Measurements from ENCODE around the gene PLEKHH2.
A peak's percentile ranks its signal among the peaks of the same experiment; 100 is the strongest.
"Not testable (repeated sequence)": the region's sequence is repeated elsewhere in the genome, so short reads cannot be mapped to it uniquely, and the experiment has no call there.

The PLEKHH2 gene

DNA sequence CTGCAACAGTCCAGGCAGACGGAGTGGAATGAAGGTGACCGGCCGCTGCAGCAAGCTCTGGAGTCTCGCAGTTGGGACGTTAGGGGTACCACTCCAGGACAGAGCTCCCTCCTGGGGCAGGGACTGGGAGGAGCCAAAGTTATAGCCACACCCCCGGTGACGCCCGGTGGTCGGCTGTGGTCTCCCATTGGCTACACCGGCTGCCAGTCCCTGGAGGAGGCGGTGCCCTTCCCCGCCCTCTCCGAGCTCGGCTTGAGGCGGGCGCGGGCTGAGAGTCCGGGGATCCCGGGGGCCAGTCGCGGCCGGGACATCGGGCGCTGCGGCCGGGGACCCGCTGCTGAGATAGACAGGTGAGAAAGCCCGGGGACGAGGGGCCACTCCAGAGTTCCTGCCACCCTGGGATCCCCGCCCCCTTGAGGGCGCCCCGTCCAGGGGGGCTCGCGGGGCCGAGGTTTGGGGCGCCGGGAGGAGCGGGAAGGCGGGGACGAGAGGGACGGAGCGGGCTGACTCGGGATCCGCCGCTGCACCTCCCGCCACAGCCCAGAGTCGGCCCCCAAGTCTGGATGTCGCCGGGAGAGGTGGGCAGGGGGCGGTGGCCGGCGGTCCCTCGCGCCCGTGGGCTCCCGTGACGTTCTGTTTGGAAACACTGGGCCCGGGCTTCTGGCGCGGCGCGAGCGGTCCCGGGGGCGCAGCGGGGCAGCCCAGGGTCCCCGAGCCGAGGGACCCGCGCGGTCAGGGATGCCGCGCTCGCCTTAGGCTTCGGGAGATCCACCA lies at the start of gene PLEKHH2:
Gene PLEKHH2, plus strand, starts transcription at position 231 of the 774 bp plus-strand sequence. CDS start 7,414 bp downstream, outside the sequence.
- peak; percentile 93 for DNase-seq (ENCODE audit: low read depth, low spot score)

GRCh38 chr2:43592443-43592842 lies 44.6 kb upstream of the PLEKHH2 start:
- DNase-seq (ENCODE audit: low read depth, low spot score): no peak

- no peak for DNase-seq (ENCODE audit: low read depth, low spot score)
Measured at GRCh38 chr2:43593254-43593653, 43.8 kb upstream of the PLEKHH2 start.

- no peak for DNase-seq (ENCODE audit: low read depth, low spot score)
Measured at GRCh38 chr2:43594875-43595274, 42.2 kb upstream of the PLEKHH2 start.

DNA sequence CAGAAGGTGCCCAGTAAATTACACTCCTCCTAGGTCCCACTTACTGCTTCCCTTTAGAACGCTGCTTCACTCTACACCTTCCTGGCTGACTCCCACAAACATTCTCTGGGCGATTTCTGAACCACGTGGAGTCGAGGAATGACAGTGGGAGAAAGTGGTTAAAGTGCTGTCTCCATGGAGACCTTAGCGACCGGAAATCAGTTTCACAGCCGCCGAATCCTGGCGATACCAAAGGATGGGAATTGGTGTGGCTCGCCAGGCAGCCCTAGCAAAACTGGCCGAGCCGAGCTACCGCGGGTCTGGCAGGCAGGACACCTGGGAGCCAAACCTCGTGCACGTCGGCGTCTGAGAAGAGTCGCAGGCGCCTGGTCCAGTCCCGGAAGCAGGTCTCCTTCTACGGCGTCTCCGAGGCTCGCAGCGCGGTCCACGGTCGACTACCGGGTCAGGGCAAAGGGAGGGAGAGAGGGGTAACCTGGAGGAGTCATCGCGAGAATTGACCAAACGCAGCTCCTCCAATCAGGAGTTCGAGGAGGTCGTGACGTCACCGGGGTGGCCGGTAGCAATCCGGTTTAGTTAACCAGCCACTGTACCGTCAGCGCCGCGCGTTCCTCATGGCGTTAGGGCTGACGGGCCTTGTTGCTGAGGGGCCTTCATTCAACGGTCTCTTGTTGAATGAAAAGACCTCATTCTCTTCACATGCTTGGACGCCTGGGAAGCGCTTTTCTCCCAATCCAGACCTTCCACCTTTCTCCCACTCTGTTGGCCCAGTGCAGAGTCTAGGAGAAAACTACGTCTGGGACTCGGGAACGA lies 41.3 kb upstream of the PLEKHH2 start, which contains the start of gene THADA:
Gene THADA, minus strand, starts transcription at position 436 of the 810 bp plus-strand sequence. CDS start 3,646 bp downstream, outside the sequence.
- DNase-seq (ENCODE audit: low read depth, low spot score): peak; percentile 99

GRCh38 chr2:43600596-43600995 lies 36.5 kb upstream of the PLEKHH2 start:
- DNase-seq (ENCODE audit: low read depth, low spot score): not testable (repeated sequence)

- DNase-seq (ENCODE audit: low read depth, low spot score): no peak
Measured at GRCh38 chr2:43604674-43605073, 32.4 kb upstream of the PLEKHH2 start.

GRCh38 chr2:43605079-43605655 lies 31.9 kb upstream of the PLEKHH2 start:
- peak; percentile 14 for DNase-seq (ENCODE audit: low read depth, low spot score)

GRCh38 chr2:43605851-43606250 lies 31.2 kb upstream of the PLEKHH2 start:
- peak; percentile 8 for DNase-seq (ENCODE audit: low read depth, low spot score)

GRCh38 chr2:43609290-43609918 lies 27.7 kb upstream of the PLEKHH2 start:
- peak; percentile 50 for DNase-seq (ENCODE audit: low read depth, low spot score)

DNA sequence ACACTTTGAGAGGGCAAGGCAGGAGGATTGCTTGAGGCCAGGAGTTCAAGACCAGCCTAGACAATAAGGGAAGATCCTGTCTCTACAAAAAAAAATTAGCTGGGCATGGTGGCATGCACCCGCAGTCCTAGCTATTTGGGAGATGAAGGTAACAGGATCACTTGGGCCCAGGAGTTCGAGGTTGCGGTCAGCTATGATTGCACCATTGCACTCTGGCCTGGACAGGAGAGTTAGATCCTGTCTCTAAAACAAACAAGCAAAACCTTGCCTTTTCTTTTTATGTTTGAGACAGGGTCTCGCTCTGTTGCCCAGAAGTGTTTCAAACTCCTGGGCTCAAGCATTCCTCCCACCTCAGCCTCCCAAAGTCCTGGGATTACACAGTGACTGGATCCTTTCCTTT lies 26.7 kb upstream of the PLEKHH2 start:
- no peak for DNase-seq (ENCODE audit: low read depth, low spot score)

GRCh38 chr2:43611987-43612894 lies 24.8 kb upstream of the PLEKHH2 start:
- DNase-seq (ENCODE audit: low read depth, low spot score): peak; percentile 81

GRCh38 chr2:43612944-43613343 lies 24.1 kb upstream of the PLEKHH2 start:
- DNase-seq (ENCODE audit: low read depth, low spot score): peak; percentile 6

GRCh38 chr2:43616967-43617680 lies 19.9 kb upstream of the PLEKHH2 start:
- no peak for DNase-seq (ENCODE audit: low read depth, low spot score)

- DNase-seq (ENCODE audit: low read depth, low spot score): no peak
Measured at GRCh38 chr2:43619511-43619910, 17.5 kb upstream of the PLEKHH2 start.

DNA sequence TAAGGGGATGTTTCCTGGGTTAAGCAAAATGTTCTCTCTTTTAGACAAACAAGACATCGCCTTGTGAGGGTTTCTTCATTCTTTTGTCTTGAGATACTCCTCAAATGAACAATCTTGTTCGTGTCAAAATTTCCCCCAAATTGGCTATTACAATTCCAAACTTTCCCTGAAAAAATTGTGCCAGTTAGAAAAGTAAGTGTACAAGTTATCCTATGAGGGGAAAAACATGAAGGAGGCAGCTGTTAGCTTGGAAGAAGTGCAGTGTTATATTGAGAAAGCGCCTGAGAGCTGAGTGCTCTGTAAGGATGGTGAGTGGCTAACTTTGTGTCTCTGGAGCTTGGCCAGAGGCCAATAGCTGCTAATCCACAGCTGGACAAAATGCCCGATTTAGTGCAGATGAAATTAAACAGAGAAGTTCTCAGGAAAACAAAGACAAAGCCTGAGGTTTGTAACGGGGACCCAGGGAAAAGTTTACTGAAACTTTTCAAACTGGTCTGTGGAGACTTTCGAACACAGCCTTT lies 14.1 kb upstream of the PLEKHH2 start:
- no peak for DNase-seq (ENCODE audit: low read depth, low spot score)

DNA sequence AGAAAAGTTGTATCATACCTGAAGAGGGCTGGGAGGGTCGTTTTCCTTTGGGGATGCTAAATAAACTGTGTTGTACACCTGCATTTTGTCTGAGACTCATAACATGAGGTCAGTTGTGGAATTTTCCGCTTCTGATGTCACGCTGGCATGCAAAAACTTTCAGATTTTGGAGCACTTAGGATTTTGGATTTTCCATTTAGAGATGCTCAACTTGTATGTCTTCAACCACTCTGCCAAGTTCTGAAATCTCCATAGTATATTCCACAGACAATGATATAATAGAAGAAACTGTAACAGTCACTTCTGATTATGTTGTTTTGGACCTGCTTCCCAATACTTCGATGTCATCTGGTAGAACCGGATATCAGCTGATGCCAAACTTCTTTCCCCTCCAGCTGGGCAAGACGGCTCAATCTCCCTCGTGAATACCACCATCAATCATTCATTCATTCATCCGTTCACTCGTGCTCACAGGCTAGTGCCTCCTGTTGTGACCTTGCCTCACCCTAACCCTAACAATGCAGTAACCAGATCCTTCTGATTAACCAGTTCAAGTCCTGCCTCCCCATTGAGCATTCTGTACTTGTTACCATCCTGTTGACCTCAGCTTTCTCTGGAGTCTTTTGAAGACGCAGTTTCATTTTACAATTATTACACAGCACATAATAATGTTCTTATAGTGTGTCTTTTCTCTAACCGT lies 5.3 kb upstream of the PLEKHH2 start:
- no peak for DNase-seq (ENCODE audit: low read depth, low spot score)

- DNase-seq (ENCODE audit: low read depth, low spot score): no peak
Measured at GRCh38 chr2:43634604-43635306, 2.3 kb upstream of the PLEKHH2 start.

DNA sequence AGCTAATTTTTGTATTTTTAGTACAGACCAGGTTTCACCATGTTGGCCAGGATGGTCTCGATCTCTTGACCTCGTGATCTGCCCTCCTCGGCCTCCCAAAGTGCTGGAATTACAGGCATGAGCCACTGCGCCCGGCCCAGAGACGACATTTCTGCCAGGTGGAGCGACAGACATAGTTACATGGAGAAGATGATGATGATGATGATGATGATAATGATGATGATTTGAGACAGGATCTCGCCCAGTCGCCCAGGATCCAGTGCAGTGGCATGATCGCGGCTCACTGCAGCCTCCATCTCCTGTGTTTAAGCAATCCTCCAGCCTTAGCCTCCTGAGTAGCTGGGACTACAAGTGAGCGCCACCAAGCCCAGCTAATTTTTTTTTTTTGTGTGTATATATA lies 907 bp upstream of the PLEKHH2 start:
- not testable (repeated sequence) for DNase-seq (ENCODE audit: low read depth, low spot score)
